ENCODE results near the gene FAM111B.
"Not testable (repeated sequence)": the region's sequence is repeated elsewhere in the genome, so short reads cannot be mapped to it uniquely, and the experiment has no call there.

The FAM111B gene

DNA sequence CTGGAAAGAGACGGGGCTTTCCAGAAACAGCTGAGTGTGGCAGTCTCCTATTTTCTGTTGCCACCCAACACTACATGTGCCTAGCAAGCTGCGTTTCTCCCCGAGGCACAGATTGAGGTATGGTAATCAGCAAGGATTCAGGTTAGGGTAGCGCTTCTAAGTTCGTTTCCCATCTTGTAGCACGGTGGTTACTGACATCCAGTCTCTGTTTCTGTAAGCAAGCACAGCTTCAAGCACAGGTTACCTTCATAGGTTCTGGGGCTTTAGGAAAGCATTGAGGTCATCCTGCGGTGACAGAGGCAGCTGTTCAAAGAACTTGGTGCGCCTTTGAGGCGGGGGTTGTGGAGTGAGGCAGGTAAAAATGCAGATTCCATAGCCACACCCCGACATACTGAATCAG is 684 bp downstream of the FAM111B start:
- peak; percentile 27 for DNase-seq

DNA sequence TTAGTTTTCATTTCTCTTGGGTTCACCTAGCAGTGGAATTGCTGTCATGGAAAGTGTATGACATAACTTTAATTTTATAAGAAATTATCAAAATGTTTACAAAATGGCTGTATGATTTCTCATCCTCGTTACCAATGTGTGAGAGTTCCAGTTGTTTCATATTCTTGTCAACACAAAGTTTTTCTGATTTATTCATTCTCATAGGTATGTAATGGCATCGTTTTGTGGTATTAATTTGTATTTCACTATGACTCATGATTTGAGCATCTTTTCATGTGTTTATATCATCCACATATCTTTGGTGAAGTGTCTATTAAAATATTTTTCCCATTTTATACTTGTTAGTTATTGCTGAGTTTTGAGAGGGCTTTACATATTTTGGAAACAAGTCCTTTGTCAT is 5.5 kb downstream of the FAM111B start:
- no peak for DNase-seq

DNA sequence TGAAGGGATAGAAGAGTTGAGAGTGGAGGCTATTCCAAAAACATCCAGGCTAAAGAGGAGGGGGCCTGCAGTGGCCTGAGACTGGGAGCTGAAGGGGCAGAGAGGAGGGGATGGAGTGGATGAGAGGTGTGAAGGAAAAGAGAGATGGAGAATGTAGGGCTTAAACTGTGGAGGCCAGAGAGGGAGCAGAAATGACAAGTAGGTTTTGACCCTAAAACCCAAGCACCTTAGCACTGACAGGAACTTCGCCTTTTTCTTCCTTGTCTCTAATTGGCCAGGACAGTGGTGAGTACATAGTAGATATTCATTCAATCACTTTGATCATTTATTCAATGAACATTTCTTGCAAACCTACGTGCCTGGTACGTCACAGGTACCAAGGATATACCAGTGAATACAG is 7.3 kb downstream of the FAM111B start:
- DNase-seq = no peak

DNA sequence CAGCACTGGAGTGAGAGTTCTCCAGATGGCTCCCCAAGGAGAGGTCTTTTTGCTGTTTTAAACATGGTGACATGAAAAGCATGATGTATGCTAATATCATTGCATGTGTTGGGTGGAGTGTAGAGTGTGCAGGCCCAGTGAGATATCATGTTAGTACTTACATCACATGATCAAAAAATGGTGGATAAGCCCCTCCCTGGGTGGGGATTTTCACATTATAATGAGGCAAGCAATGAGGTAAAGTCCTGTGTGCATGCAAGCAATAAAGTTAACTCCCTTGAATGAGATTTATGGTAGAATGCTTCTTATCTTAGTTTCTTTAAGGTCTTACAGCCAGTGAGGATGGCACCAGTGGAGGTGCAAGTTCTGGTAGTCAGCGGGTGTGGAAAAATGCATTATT is 8.5 kb downstream of the FAM111B start:
- DNase-seq = no peak

DNA sequence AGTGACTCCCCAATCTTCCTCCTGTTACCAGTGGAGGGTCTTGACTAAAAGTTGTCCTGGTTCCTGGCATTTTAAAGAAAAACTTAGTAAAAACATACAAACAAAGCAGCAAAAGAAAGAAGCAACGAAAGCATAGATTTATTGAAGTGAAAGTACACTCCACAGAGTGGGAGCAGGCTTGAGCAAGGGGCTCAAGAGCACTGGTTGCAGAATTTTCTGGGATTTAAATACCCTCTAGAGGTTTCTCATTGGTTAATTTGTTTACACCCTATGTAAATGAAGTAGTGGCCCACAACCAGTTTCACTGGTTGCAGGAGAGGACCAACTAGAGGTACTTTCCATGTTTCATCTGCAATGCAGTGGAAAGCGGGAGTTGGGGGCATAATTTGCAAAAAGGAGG is 10.7 kb downstream of the FAM111B start:
- no peak for DNase-seq

GRCh38 chr11:59119826-59120225 is 12.8 kb downstream of the FAM111B start:
- DNase-seq = no peak

- peak; percentile 80 for DNase-seq
Measured at GRCh38 chr11:59135648-59136461, 28.8 kb downstream of the FAM111B start.

GRCh38 chr11:59136551-59136950 is 29.5 kb downstream of the FAM111B start:
- not testable (repeated sequence) for DNase-seq

GRCh38 chr11:59137190-59137589 is 30.2 kb downstream of the FAM111B start:
- DNase-seq = no peak

DNA sequence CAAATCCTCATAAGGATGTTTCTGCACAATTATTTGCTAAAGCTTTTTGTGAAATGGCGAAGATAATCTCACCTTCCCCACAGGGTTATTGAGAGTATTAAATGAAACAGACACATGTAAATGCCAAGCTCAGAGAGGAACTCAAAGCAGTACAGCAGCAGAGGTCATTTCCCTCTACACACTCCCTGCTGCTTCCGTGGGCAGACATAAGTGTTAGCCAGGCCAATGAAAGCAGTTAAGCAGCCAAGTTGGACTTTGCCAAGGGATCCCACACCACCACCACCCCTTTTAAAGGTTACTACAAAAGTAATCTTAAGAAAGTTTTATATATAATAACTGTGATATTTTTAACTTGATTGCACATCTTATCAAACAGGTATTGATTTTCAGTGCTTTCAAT is 31.6 kb downstream of the FAM111B start:
- no peak for DNase-seq

- DNase-seq = no peak
Measured at GRCh38 chr11:59141191-59141590, 34.2 kb downstream of the FAM111B start.

- DNase-seq = no peak
Measured at GRCh38 chr11:59141673-59142460, 34.8 kb downstream of the FAM111B start.

DNA sequence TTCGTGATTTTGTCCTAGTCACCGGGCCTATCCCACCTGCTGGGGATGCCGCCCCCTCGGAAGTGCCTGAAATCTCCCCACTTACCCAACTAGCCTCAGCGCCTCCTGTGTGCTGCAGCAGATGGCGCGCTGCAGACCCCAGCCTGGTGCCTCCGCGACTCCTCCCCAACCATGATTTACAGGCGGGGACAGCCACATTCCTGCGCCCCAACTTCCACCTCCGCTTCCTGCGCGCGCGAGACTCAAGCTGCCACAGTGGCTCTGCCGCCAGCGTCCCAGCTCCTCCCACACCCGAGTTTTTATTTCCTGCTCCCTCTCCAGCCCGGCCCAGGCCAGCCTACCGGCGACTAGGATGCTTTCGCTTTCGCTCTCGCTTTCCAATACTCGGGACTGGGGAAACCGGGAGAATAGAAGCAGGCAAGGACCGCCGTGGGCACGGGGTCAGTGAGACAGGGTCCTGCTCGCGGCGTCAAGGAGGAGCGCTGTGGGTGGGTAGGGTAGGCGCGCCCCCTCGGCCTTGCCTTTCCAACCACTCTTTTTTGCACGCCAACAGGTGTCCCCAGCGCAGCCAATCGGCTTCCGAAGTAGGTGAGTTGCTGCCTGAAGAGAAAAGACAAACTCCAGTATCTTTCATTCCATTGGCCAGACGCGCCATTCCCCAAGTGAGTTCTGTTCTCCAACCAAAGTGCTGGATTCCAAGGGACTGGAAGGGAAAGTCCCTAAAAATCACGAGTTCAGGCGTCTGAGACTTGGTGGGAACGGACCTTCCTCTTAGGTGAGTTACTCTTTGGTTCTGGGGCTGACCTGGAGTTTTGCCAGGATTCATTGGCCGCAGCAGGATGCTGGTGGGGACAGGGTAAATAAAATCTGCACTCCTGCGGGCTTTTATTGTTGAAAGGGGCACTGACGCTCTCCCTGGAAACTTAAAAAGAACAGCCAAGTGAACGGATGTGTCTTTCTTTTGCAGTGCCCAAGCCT is 35.8 kb downstream of the FAM111B start, which contains the start of gene FAM111A:
Gene FAM111A (plus strand): TSS at position 327 of the 978 bp plus-strand sequence. CDS start 6,017 bp downstream, outside the sequence.
- DNase-seq = peak; percentile 91

DNA sequence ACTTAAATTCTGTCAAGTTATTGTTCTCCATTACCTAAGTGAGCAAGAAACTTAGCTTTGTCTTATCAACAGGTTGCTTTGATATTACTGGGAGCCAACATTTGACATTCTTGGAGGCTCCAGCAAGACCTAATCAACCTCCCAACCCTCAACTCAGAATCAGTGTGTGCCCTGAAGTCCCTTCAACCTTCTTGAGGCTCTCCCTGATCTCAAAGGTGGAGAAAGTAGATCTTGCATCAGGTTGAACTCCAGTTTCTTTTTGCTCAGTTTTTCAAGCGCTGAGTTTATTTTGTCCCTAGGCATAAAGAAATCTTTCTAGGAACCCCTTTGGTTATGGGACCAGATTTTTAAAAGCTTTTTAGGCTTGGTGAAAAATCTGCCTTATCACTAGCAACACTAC is 37.1 kb downstream of the FAM111B start:
- no peak for DNase-seq

- peak; percentile 79 for DNase-seq
Measured at GRCh38 chr11:59144579-59145345, 37.7 kb downstream of the FAM111B start.

- no peak for DNase-seq
Measured at GRCh38 chr11:59145534-59145933, 38.5 kb downstream of the FAM111B start.

- DNase-seq = no peak
Measured at GRCh38 chr11:59151761-59152160, 44.7 kb downstream of the FAM111B start.

GRCh38 chr11:59152312-59152951 is 45.4 kb downstream of the FAM111B start:
- DNase-seq = no peak

DNA sequence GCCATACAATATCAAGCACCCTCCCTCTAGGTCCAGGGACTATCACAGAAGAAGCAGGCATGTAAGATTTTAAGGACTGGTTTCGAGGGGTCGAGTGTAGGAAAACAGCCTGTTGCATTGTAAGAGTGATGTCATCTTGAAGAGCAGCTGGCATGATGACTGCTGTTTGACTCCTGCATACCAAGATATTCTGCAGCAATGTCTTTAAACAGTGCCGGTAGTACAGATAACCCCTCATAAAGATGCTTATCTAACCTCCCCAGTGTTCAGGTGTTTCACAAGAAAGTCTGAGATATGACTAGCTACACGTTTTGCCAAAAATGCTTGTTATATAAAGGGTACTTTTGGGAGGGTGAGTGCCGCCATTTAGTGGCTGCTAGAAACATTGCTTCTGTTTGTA is 47.6 kb downstream of the FAM111B start:
- no peak for DNase-seq

- DNase-seq = no peak
Measured at GRCh38 chr11:59157433-59157832, 50.4 kb downstream of the FAM111B start.
